ENCODE measurements around the gene GOLGA6L4.
"Not testable (repeated sequence)": the region's sequence is repeated elsewhere in the genome, so short reads cannot be mapped to it uniquely, and the experiment has no call there.

Gene GOLGA6L4, protein sequence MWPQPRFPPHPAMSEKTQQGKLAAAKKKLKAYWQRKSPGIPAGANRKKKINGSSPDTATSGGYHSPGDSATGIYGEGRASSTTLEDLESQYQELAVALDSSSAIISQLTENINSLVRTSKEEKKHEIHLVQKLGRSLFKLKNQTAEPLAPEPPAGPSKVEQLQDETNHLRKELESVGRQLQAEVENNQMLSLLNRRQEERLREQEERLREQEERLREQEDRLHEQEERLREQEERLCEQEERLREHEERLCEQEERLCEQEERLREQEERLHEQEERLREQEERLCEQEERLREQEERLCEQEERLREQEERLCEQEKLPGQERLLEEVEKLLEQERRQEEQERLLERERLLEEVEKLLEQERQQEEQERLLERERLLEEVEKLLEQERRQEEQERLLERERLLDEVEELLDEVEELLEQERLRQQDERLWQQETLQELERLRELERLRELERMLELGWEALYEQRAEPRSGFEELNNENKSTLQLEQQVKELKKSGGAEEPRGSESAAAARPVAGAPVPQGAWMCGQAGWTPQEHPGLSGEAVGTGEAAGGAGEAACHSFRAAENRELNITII

DNA sequence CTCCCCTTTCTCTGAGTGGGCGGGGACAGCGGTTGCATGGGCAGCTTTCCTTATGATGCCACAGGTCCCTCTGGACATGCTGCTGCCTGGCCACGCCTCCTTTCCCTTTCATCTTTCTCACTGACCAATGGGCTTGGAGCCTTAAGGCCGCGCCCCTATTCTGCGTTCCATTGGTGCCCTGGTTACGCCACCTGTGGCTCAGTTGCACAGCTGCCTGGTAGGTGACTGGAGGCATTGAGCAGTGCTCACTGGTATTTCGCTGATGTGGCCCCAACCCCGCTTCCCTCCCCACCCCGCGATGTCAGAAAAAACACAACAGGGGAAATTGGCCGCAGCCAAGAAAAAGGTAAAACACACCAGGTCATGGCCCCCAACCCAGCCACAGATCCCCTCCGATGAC is at the start of gene GOLGA6L4:
Gene GOLGA6L4 (plus strand): TSS at position 201 of the 400 bp plus-strand sequence. CDS start 62 bp downstream, at position 263.
- not testable (repeated sequence) for DNase-seq (ENCODE audit: low spot score)

GRCh38 chr15:84192982-84193381 is 42.6 kb upstream of the GOLGA6L4 start:
- DNase-seq (ENCODE audit: low spot score) = not testable (repeated sequence)

GRCh38 chr15:84195603-84196002 is 40.0 kb upstream of the GOLGA6L4 start:
- DNase-seq (ENCODE audit: low spot score) = not testable (repeated sequence)

DNA sequence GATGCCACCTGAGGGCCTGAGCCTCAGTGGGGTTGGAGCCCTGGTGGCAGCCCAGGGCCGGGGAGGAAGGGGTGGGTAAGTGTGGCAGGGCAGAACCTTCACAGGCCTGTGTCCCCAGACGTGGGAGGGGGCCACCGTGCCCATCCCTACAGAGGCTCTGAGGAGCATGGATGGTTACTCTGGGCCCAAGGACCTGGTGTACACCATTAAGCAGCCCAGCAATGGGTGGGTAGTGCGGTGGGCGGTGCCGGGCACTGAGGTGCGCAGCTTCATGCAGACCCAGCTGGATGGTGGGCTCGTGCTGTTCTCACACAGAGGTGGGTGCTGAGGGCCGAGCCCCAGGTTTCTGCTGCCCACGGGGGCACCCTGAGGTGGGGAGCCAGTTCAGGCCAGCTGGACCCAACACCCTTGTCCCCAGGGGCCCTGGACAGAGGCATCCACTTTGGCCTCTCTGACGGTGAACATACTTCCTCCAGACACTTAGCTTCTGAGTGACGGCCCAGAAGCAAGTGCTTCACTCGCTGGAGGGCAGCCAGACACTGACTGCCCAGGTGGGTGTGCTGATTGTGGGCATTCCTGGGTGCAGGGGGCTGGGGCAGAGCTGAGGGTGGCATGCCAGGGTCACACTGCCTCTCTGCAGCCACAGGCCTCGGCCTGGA is 38.9 kb upstream of the GOLGA6L4 start:
- not testable (repeated sequence) for DNase-seq (ENCODE audit: low spot score)

GRCh38 chr15:84199865-84200264 is 35.7 kb upstream of the GOLGA6L4 start:
- not testable (repeated sequence) for DNase-seq (ENCODE audit: low spot score)

- not testable (repeated sequence) for DNase-seq (ENCODE audit: low spot score)
Observed at GRCh38 chr15:84246441-84246840, 10.9 kb downstream of the GOLGA6L4 start.

All from pons (tissue), 1 donor.